GM21381 (cell line): Measurements from ENCODE around the gene SYT11.

Experiments used
- ATAC-seq: cut with Tn5 transposase; IDR thresholded peaks from one replicate; pipeline ENCODE4 v1.9.1; 2021; ENCODE audit warnings: mild to moderate bottlenecking, moderate library complexity; ENCODE audit not compliant: unreplicated experiment

The SYT11 gene

GRCh38 chr1:155859881-155860871 is 809 bp downstream of the SYT11 start:
- no peak for ATAC-seq

GRCh38 chr1:155860970-155861510 is 1.7 kb downstream of the SYT11 start:
- ATAC-seq: no peak

GRCh38 chr1:155861896-155862295 is 2.5 kb downstream of the SYT11 start:
- no peak for ATAC-seq

GRCh38 chr1:155864393-155864792 is 5.0 kb downstream of the SYT11 start:
- no peak for ATAC-seq

GRCh38 chr1:155867766-155868165 is 8.4 kb downstream of the SYT11 start:
- ATAC-seq: no peak

GRCh38 chr1:155871390-155871789 is 12.0 kb downstream of the SYT11 start:
- ATAC-seq: no peak

GRCh38 chr1:155872527-155872926 is 13.2 kb downstream of the SYT11 start:
- ATAC-seq: no peak

- no peak for ATAC-seq
Measured at GRCh38 chr1:155873860-155874259, 14.5 kb downstream of the SYT11 start.

- ATAC-seq: no peak
Measured at GRCh38 chr1:155877945-155878344, 18.6 kb downstream of the SYT11 start.

- no peak for ATAC-seq
Measured at GRCh38 chr1:155880251-155880650, 20.9 kb downstream of the SYT11 start.

- no peak for ATAC-seq
Measured at GRCh38 chr1:155880950-155881349, 21.6 kb downstream of the SYT11 start.

- ATAC-seq: no peak
Measured at GRCh38 chr1:155882235-155882634, 22.9 kb downstream of the SYT11 start.

- ATAC-seq: no peak
Measured at GRCh38 chr1:155882766-155883165, 23.4 kb downstream of the SYT11 start.

GRCh38 chr1:155884031-155884960 is 24.9 kb downstream of the SYT11 start:
- ATAC-seq: no peak

GRCh38 chr1:155884982-155885381 is 25.6 kb downstream of the SYT11 start:
- ATAC-seq: no peak

GRCh38 chr1:155888481-155888880 is 29.1 kb downstream of the SYT11 start:
- ATAC-seq: no peak

- no peak for ATAC-seq
Measured at GRCh38 chr1:155889566-155889965, 30.2 kb downstream of the SYT11 start.

- no peak for ATAC-seq
Measured at GRCh38 chr1:155890251-155890650, 30.9 kb downstream of the SYT11 start.

- ATAC-seq: no peak
Measured at GRCh38 chr1:155892796-155893195, 33.4 kb downstream of the SYT11 start.

- ATAC-seq: no peak
Measured at GRCh38 chr1:155893389-155894142, 34.2 kb downstream of the SYT11 start.
